IPS-18c (cell line): ENCODE measurements around the gene RNF113B.
A peak's percentile ranks its signal among the peaks of the same experiment; 100 is the strongest.

Source experiments
- H3K4me3 ChIP-seq: 2 replicates; pipeline ENCODE4 v1.7.0; 2013; ENCODE audit warnings: low read depth, mild to moderate bottlenecking, low read length, moderate library complexity; ENCODE audit not compliant: insufficient read depth
- H3K9me3 ChIP-seq: one replicate; pipeline ENCODE4 v1.6.1; 2013; ENCODE audit warnings: mild to moderate bottlenecking, low read length, moderate library complexity; ENCODE audit not compliant: control insufficient read depth, insufficient read depth

Gene RNF113B

DNA sequence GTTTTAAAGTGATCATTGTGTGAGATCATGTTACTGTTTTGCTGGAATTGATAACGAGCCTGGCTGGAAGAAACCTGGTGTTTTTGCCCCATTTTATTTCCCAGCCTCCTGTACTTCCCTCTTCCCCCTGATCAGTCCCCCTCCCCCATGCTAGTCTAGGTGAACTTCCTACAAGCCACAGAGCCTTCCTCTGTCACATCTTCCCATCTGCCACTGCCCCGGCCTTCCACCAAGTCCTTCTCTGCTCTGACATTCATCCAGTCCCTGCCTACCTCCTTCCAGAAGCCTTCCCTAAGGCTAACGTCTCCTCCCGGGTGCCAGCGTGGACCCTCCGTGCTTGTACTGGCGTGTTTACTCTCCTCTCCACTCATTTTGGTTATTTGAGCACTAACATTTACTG is 19.9 kb downstream of the RNF113B start:
- peaks cover 3% of the 10 kb centered on the region for H3K9me3 ChIP-seq

DNA sequence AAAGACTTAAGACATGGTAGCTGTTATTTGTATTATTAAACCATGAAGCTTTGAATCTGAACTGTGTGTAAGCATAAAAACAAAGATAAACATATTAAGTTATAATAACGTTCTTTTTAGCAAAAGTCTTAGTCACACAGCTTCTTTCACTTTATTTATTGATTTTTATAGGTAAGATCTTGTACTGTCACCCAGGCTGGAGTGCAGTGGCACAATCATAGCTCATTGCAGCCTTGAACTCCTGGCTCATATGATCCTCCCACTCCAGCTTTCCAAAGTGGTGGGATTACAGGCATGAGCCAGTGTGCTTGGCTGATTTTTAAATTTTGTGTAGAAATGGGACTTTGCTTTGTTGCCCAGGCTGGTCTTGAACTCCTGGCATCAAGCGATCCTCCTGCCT is 20.8 kb downstream of the RNF113B start:
- Histone ChIP-seq H3K9me3 (no peaks in the 10 kb centered on the region), H3K4me3 (no peak overlapping the region)

More for the DNA sequence above, 19.9 kb downstream of the RNF113B start:
- H3K4me3 ChIP-seq, result no peak overlapping the region

DNA sequence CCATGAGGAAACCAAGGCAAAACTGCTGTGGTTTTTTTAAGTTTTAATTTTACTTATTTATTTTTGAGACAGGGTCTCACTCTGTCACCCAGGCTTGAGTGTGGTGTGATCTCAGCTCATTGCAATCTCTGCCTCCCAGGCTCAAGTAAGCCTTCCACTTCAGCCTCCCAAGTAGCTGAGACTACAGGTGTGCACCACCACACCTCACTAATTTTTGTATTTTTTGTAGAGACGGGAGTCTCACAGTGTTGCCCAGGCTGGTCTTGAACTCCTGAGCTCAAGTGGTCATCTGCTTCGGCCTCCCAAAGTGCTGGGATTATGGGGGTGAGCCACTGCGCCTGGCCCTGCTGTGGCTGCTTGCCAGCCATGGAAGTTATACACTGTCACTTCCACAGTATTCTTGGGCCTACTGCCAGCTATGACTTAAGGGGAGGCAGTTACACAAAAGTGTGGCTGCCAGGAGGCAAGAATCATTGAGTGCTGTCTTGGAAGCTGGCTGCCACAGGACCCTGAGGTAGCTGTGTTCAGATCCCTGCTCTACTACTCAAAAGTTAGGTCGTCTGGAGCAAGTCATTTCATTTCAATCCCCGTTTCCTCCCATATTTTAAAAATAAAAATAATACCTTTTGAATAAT is 21.5 kb downstream of the RNF113B start:
- no peak overlapping the region for H3K4me3 ChIP-seq
- H3K9me3 ChIP-seq, result no peaks in the 10 kb centered on the region

DNA sequence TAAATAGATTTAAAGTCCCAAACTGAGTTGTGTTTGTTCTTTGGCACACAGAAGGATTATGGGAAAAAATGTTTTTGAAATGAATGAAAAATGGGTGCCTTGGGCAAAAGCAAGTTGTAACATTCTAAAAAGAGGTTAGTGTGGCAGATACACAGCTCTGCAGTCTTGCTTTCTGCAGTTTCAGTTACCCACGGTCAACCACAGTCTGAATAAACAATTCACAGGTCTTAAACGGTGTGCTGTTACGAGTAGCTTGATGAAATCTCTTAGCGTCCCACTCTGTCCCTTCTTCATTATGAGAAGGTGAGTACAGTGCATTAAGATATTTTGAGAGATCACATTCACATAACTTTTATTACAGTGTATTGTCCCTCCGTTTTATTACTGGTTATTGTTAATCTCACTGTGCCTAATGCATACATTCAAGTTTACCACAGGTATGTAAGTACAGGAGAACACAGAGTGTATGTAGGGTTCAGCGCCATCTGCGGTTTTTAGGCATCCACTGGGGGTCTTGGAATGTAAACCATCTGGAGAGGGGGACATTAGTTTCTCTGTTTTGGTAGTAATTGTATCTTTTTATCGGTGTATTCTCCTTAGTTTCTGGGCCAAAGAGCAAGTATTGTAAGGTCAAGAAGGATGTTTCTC is 26.1 kb downstream of the RNF113B start:
- H3K4me3 ChIP-seq, result no peak overlapping the region
- no peaks in the 10 kb centered on the region for H3K9me3 ChIP-seq

DNA sequence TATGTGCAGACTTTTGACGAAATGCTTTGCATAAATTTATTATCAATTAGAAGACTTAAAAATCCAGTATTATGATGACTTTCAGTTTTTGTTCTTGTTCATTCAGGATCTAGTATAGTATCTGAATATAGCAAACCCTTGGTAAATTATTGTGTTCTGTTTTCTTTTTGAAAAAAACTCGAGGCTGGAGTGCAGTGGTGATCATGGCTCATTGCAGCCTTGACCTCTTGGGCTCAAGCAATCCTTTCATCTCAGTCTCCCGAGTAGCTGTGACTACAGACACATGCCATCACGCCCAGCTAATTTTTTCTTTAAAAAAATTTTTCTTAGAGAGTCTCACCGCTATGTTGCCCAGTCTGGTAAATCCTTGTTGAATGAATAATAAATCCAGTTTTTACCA is 29.5 kb downstream of the RNF113B start:
- Histone ChIP-seq H3K4me3 (no peak overlapping the region), H3K9me3 (no peaks in the 10 kb centered on the region)

DNA sequence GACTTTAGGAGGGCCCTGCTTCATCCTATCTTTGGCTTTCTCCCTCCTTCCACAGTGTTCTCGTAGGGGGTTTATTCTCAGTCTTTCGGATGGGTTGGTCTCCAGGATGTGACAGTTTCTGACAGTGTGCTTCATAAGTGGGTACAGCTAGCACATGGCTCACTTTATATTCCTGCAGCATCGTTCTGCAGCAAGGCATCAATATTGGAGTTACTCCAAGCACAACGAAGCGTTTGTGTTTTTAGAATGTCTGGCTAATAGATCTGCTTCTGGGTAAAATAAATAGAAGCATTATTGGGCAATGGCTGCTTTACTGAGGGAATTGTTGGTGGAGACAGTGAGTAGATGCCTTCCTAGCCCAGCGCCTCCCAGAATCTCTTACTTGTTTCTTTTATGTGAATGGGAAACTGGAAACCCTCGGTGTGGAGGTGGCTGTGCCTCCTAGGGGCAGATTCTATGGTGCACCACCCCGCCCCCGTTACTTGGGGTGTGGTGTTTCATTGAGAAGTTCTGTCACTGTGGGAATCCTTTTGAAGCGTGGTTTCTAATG is 32.2 kb downstream of the RNF113B start:
- Histone ChIP-seq H3K9me3 (no peaks in the 10 kb centered on the region), H3K4me3 (peak overlapping the region; percentile 63)

DNA sequence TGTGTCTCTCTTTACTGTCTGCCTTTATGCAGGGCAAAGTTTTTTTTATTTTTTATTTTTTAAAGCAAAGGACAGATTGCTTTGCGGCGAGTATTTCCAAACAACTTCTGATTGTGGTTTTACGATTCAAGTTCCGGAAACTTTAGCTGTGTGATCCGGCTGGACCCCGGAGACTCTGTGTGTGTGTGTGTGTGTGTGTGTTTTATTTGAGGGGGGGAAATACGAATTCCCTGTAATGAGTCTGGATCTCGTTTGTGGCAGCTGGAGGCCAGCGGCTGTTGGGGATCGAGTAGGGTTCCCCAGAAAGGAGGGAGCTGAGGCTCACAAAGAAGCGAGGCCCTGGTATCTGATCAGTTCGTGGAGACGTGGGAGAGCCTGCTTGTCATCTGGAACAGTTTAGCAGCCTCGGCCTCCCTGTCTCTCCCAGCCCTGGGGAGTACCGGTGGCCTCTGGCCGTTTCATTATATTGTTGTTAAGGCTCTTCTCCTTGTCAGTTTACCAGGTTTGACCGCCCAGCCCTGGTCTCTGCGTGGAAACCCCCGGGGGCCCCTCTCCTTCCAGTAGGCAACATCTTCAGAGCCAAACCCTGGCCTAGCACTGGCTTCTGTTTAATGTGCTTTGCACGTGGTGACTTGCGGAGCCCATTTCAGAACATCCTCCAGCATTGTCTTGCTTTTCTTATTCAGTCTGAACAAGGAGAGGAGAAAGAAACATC is 32.9 kb downstream of the RNF113B start:
- Histone ChIP-seq H3K4me3 (peak overlapping the region; percentile 63), H3K9me3 (no peaks in the 10 kb centered on the region)

DNA sequence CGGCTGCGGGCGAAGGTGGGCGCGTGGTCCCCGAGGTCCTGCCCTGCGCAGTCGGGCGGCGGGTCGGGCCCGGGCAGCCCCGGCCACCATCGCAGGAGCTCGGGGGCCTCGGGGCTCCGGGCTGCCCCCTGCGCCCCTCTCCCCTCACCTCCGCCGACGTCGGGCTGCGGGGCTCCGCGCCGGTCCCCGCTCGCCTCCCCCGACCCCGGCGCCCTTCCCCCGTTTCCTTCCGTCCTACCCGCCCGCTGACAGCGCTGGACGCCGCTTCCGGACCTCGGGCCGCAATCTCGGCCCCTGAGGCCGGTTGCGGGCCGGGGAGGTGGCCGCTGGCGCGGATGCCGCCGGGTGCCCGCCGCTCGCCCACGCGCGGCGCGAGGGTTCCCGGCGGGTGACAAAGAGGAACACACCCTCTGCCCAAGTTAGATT is 33.5 kb downstream of the RNF113B start:
- H3K4me3 ChIP-seq, result peak overlapping the region; percentile 63
- H3K9me3 ChIP-seq, result peaks cover 2% of the 10 kb centered on the region

DNA sequence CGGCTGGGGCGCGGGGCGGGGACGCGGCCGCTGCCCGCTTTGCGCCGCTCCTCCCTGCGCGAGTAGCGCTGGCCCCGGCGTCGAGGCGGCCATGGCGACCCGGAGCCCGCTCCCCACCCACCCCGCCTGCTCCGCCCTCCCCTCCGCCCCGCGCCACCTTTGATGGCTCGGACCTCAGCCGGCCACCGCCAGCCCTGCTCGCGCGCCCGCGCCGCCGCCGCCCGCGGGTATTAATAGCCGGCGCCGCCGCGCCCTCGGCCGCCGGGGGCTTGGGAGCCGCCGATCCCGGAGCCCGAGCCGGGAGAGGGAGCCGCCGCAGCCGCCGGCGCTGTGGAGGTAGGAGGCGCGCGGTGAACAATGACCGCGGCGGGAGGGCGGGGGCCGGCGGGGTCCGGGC is 33.9 kb downstream of the RNF113B start:
- H3K9me3 ChIP-seq, result peaks cover 2% of the 10 kb centered on the region
- H3K4me3 ChIP-seq, result peak overlapping the region; percentile 63

DNA sequence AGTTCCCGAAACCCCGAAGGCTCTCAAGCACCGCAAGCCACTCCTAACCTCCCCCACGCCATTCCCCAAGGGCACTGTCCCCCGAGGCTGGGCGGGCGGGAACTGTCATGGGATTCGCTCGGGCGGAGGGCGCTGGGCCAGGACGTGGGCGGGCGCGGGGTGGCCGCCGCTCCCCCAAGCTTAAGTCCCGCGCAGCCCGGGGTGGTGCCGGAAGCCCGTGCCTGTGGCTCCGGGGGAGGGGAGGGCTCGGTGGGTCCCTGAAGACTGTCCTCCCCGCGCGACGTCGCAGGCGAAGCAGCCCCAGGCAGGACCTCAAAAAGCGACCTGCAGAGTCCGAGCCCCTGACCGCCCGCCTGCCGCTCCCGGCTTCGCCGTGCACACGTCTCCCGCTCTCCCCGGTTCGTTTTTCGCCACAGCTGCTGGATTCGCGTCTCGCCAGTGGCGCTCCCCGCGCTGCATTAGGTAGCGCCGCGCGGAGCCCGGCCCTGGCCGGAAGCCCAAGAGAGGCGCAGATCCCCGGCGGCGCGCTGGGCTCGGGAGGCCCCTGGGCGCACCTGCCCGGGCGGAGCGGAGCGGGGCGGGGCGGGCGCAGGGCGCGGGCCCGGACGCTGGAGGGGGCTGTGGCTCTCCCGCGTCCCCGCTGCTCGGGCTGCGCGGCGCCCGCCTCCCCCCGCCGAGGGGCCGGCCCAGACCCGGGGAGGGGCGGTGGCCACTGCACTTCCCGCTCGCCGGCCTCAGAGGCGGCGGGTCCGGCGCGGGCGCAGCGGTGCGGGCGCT is 34.5 kb downstream of the RNF113B start, which contains the start of gene FARP1:
Gene FARP1 (plus strand): TSS at position 715 of the 777 bp plus-strand sequence. CDS start 70,149 bp downstream, outside the sequence.
- H3K4me3 ChIP-seq, result peak within 1 kb of the TSS; percentile 76

DNA sequence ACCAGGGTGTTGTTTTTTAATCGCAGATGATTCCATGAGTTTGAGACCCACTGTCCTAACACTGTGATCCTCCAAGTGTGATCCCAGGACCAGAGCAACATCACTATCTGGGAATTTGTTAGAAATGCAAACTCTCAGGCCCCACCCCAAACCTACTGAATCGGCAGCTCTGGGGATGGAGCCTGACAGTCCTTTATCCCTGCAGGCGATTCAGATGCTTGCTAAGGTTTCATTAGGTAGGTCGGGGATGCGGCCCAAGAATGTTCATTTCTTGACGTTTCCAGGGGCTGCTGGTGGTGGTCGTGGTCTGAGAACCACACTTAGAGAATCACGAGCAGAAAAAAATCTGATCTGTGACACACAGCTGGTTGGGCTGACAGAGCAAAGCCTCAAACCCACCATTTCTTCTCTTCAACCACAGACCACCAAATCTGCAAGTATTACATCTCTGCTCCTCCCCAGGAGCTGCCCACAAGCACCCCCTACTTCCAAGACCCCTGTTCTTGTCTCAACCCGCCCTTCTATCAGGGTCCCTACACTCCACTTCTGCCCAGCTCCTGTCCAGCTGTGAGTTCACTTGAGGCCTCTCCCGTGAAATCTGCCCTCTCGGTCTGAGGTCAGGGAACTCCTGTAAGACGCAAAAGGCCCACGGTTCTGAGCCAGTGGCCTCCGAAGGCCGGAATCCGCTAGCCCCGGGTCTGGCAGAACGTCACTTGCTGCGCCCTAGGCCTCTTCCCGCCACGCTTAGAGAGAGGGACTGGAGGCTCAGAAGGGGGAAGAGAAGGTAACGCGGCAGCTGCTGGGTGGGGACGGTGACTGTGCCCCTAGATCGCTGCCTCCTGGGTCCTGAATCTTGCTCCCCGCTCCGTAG is 35.3 kb downstream of the RNF113B start:
- Histone ChIP-seq H3K9me3 (peaks cover 2% of the 10 kb centered on the region), H3K4me3 (peak overlapping the region; percentile 76)

More for the DNA sequence above, 34.5 kb downstream of the RNF113B start, which contains the start of gene FARP1:
- peaks cover 2% of the 10 kb centered on the region for H3K9me3 ChIP-seq

DNA sequence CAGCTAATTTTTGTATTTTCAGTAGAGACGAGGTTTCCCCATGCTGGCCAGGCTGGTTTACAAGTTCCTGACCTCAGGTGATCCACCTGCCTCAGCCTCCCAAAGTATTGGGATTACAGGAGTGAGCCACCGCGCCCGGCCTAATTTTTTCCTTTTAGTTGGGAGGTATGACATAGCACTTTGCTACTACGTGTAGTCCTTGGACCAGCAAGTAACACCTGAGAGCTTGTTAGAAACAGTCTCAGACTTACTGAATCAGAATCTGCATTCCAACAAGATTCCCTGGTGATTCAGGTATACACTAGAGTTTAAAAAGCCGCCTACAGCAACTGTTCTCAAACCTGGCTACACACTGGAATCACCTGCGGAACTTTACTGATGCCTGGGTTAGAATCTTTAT is 36.0 kb downstream of the RNF113B start:
- Histone ChIP-seq H3K9me3 (peaks cover 2% of the 10 kb centered on the region), H3K4me3 (no peak overlapping the region)

DNA sequence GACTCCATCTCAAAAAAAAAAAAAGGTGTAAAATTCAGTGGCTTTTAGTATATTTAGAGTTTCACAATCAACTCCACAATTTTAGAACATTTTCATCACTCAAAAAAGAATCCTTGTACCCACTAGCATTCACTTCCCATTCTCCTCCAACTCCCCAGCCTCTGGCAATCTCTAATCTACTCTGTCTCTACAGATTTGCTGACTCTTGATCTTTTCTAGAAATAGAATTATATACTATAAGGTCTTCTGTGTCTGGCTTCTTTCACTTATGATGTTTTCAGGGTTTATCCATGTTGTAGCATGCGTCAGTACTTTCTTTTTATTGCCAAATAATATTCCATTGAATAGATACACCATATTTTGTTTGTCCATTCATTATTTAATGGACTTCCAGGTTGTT is 42.2 kb downstream of the RNF113B start:
- no peak overlapping the region for H3K4me3 ChIP-seq

DNA sequence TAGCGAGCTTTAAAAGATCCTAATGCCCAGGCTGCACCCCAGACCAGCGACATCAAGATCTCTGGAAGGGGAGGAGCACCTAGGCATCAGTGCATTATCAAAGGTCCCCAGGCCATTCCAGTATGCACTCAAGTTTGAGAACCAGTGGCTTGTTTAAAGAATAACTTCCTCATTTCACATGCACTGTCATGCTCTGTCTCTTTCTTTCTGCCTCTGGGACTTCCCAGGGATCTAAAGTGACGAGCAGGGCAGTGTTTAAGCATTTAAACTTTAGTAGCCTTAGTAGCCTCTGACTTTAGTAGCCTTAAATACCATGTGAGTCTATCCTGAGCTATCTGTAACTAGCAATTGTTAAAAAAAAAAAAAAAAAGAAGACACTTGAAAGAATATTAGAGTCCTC is 43.1 kb downstream of the RNF113B start:
- no peak overlapping the region for H3K4me3 ChIP-seq

More for the DNA sequence above, 42.2 kb downstream of the RNF113B start:
- H3K9me3 ChIP-seq, result peaks cover 4% of the 10 kb centered on the region

DNA sequence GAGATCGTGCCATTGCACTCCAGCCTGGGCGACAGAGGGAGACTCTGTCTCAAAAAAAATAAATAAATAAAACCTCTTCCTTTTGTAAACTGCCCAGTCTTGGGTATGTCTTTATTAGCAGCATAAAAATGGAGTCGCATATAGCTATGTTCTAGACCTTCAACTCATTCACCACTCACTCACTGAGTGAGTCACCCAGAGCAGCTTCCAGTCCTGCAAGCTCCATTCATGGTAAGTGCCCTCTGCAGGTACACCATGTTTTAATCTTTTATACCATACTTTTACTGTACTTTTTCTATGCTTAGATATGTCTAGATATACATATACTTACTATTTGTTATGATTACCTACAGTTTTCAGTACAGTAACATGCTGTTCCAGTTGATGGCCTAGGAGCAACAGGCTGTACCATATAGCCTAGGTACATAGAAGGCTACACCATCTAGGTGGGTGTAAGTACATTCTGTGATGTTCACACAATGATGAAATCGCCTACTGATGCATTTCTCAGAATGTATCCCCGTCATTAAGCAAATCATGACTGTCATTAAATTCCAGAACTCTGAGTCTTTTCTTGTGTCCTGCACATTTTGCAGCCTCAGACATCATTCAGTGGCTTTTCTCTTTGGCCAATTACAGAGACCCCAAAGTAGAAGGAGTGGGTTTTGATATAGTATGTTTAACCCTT is 47.9 kb downstream of the RNF113B start:
- Histone ChIP-seq H3K9me3 (peaks cover 2% of the 10 kb centered on the region), H3K4me3 (no peak overlapping the region)

More for the DNA sequence above, 43.1 kb downstream of the RNF113B start:
- H3K9me3 ChIP-seq, result peaks cover 2% of the 10 kb centered on the region
